K562 (cell line): ENCODE results near the gene ARID5B. TPM values are rescaled to one million over a fixed set of nuclear protein-coding genes. Genes with fewer than 3 reads are reported as not detected.

Experiments
- REST ChIP-seq, 2 experiments: fragments of 450-650 bp; formaldehyde crosslinking in 1 of 2; IDR thresholded peaks; 2 replicates each; pipeline versions ENCODE4 v1.4.0 to v1.6.1; 2014 to 2020; ENCODE audit warnings: mild to moderate bottlenecking in 2 of 2, borderline replicate concordance in 1 of 2, low read depth in 1 of 2
- ZNF436 ChIP-seq: fragments of 250-450, 450-650 bp; sonication (Bioruptor Pico); formaldehyde crosslinking; IDR thresholded peaks from 2 replicates; pipeline ENCODE4 v1.7.0; 2020; ENCODE audit warnings: mild to moderate bottlenecking
- polyA plus RNA-seq, 8 experiments: library from polyadenylated mRNA; depleted of rRNA in 4 of 8; stranded (reverse) in 5 of 8; unstranded in 3 of 8; fragments of >200 nt; fragmentation: Nextera tagmentation in 2 of 8; fragmentation: Illumina TruSeq in 1 of 8; extraction: Ambion mirVana in 2 of 8; extraction: Trizol in 1 of 8; gene quantifications; 2 replicates each; pipeline versions ENCODE4 v1.2.1 to v1.2.3, GENCODE V29; 2011 to 2014; ENCODE audit warnings: inconsistent platforms in 1 of 8, missing spikeins in 1 of 8
- total RNA-seq, 7 experiments: library from RNA; depleted of rRNA in 6 of 7; stranded (reverse); fragments of >200 nt in 6 of 7; fragmentation: Illumina TruSeq in 2 of 7; extraction: Trizol in 2 of 7; gene quantifications; 2 replicates each; pipeline versions ENCODE4 v1.2.1 to v1.2.3, GENCODE V29; 2011 to 2021; ENCODE audit warnings: low replicate concordance in 1 of 7

ARID5B gene
- total and polyA plus RNA-seq, 9 of the 15 experiments (the other 6 are each of a cell fraction or from before 2014, with no cell fraction given): 0.48 to 1.6 (median 0.80) TPM

DNA sequence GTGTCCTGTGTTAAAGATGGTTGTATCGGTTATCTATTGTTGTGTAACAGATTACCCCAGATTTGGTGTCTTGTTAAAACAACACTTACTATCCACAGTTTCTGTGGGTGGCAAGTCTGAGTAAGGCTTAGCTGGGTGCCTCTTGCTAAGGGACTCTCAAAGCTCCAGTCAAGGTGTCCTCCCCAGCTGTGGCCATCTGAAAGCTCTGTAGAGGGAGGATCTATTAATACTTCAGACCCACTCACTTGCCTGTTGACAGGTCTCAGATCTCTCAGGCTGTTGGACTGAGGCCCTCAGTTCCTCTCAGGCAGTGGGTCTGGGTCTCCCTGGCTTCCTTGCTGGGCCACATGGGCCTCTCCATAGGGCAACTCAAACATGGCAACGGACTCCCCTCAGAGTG lies 19.6 kb downstream of the ARID5B start (continued):
- TF ChIP-seq REST (IDR thresholded peaks at IDR 0.05; ENCODE audit: borderline replicate concordance) (no peak), REST (CRISPR knock-in tag; IDR thresholded peaks at IDR 0.05; ENCODE audit: low read depth) (no peak), ZNF436 (no peak)
- TF ChIP-seq, all 486 proteins: peak for 0
